ENCODE results near the gene PNPO. TPM values are rescaled to one million over a fixed set of nuclear protein-coding genes. Genes with fewer than 3 reads are reported as not detected.

The PNPO gene
- polyA plus RNA-seq, 1 donor (not counting 4 experiments of a cell fraction or from before 2014, with no cell fraction given), result 35.5 TPM

- Histone ChIP-seq H3K4me1 (ENCODE audit: control insufficient read depth, extremely low read depth, insufficient read depth, low read length) (peaks cover 21% of the 10 kb centered on the region), H3K9ac (ENCODE audit: control insufficient read depth, extremely low read depth, insufficient read depth, low read length) (peak overlapping the region; percentile 84), H3K9me3 (ENCODE audit: control insufficient read depth, low read depth, low read length) (no peaks in the 10 kb centered on the region), H3K4me3 (ENCODE audit: control insufficient read depth in 2 of 3, extremely low read depth in 1 of 3, insufficient read depth in 2 of 3, low read depth in 1 of 3, low read length in 3 of 3) (peak overlapping the region; percentile 73 to 96 (median 91)), H3K27ac (ENCODE audit: control insufficient read depth, insufficient read depth, low read length) (no peak overlapping the region), H3K79me2 (ENCODE audit: control insufficient read depth, insufficient read depth, low read length) (peaks cover 19% of the 10 kb centered on the region), H2AFZ (ENCODE audit: control insufficient read depth, low read length) (no peak overlapping the region), H3K4me2 (ENCODE audit: control insufficient read depth, extremely low read depth, insufficient read depth, low read depth, low read length) (peak overlapping the region; percentile 93), H3K9me1 (ENCODE audit: control insufficient read depth, extremely low read depth, insufficient read depth, low read length) (no peaks in the 10 kb centered on the region), H4K20me1 (ENCODE audit: control insufficient read depth, extremely low read depth, insufficient read depth, low read length) (no peaks in the 10 kb centered on the region), H3K36me3 (ENCODE audit: control insufficient read depth in 2 of 2, extremely low read depth in 1 of 2, insufficient read depth in 2 of 2, low read length in 2 of 2) (peaks cover 16 to 37% of the 10 kb centered on the region in 2 experiments), H3K27me3 (ENCODE audit: control insufficient read depth, extremely low read depth, insufficient read depth, low read length) (no peaks in the 10 kb centered on the region)
- TF ChIP-seq CTCF (optimal IDR thresholded peaks at IDR 0.05 in 1 of 3, IDR thresholded peaks at IDR 0.05 in 1 of 3, conservative IDR thresholded peaks at IDR 0.05 in 1 of 3; ENCODE audit: extremely low read depth in 1 of 3, insufficient read depth in 2 of 3, low read length in 3 of 3) (no peak), EZH2 (IDR thresholded peaks at IDR 0.05; ENCODE audit: low read length) (no peak)
- DNase-seq (ENCODE audit: low read depth, low spot score), result no peak
- dilution Hi-C loops (cut with MboI; ENCODE audit: extremely low pct_ligation_motif_present, low sequenced_read_pairs), result no loop called here
- FAIRE-seq, result no peak
These were observed 1.2 kb downstream of the PNPO start for GRCh38 chr17:47942568-47942967.

GRCh38 chr17:47945080-47945479, 3.7 kb downstream of the PNPO start:
- Histone ChIP-seq H3K4me1 (ENCODE audit: control insufficient read depth, extremely low read depth, insufficient read depth, low read length) (peaks cover 36% of the 10 kb centered on the region), H3K27ac (ENCODE audit: control insufficient read depth, insufficient read depth, low read length) (no peak overlapping the region), H3K4me2 (ENCODE audit: control insufficient read depth, extremely low read depth, insufficient read depth, low read depth, low read length) (no peak overlapping the region), H3K9ac (ENCODE audit: control insufficient read depth, extremely low read depth, insufficient read depth, low read length) (no peak overlapping the region), H3K9me1 (ENCODE audit: control insufficient read depth, extremely low read depth, insufficient read depth, low read length) (no peaks in the 10 kb centered on the region), H3K4me3 (ENCODE audit: control insufficient read depth in 2 of 3, extremely low read depth in 1 of 3, insufficient read depth in 2 of 3, low read depth in 1 of 3, low read length in 3 of 3) (no peak overlapping the region), H3K9me3 (ENCODE audit: control insufficient read depth, low read depth, low read length) (no peaks in the 10 kb centered on the region), H3K36me3 (ENCODE audit: control insufficient read depth in 2 of 2, extremely low read depth in 1 of 2, insufficient read depth in 2 of 2, low read length in 2 of 2) (peaks cover 23 to 54% of the 10 kb centered on the region in 2 experiments), H2AFZ (ENCODE audit: control insufficient read depth, low read length) (no peak overlapping the region), H3K79me2 (ENCODE audit: control insufficient read depth, insufficient read depth, low read length) (peaks cover 19% of the 10 kb centered on the region), H3K27me3 (ENCODE audit: control insufficient read depth, extremely low read depth, insufficient read depth, low read length) (no peaks in the 10 kb centered on the region), H4K20me1 (ENCODE audit: control insufficient read depth, extremely low read depth, insufficient read depth, low read length) (no peaks in the 10 kb centered on the region)
- DNase-seq (ENCODE audit: low read depth, low spot score), result no peak
- dilution Hi-C loops (cut with MboI; ENCODE audit: extremely low pct_ligation_motif_present, low sequenced_read_pairs), result no loop called here
- TF ChIP-seq CTCF (optimal IDR thresholded peaks at IDR 0.05 in 1 of 3, IDR thresholded peaks at IDR 0.05 in 1 of 3, conservative IDR thresholded peaks at IDR 0.05 in 1 of 3; ENCODE audit: extremely low read depth in 1 of 3, insufficient read depth in 2 of 3, low read length in 3 of 3) (no peak), EZH2 (IDR thresholded peaks at IDR 0.05; ENCODE audit: low read length) (no peak)
- no peak for FAIRE-seq

Data from keratinocyte (primary cell).